Vagina (tissue), 2 donors: Measurements from ENCODE around the gene ERC2.

Experiments used
- POLR2AphosphoS5 ChIP-seq, 2 donors: sonication (generic); formaldehyde crosslinking; IDR thresholded peaks; one replicate each; pipeline ENCODE4 v1.9.0; 2017; ENCODE audit warnings: antibody characterized with exemption in 2 of 2, mild to moderate bottlenecking in 2 of 2, low read depth in 1 of 2; ENCODE audit not compliant: insufficient read depth in 1 of 2
- TF ChIP-seq, protein P1 (sequence below), 3 experiments: fragments of 450-650 bp in 2 of 3; fragments of 200-600 bp in 1 of 3; sonication (generic) in 1 of 3; IDR thresholded peaks; one replicate each; pipeline ENCODE4 v1.5.1; 2017 to 2019; ENCODE audit warnings: antibody characterized with exemption in 3 of 3, mild to moderate bottlenecking in 2 of 3, moderate library complexity in 2 of 3

DNA sequence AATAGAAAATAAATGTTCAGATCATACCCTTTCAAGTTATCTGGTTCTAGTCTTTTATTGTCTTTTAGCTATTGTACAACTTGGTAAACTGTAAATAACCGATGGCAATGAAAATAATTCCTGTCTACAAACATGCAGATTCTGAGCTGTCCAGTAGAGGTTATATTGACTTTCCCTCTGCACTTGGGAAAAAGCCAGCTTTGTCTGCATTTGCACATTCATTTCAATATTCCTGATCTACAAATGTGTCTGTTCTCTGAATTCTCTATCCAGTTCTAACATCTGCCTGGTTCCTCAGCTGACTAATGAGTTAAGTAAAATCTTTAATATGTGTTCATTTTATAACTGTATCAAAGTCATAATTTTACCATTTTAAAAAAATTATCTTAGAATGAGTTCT, 408.5 kb downstream of the ERC2 start:
- TF ChIP-seq POLR2AphosphoS5 (IDR thresholded peaks at IDR 0.05; ENCODE audit: insufficient read depth in 1 of 2, low read depth in 1 of 2): no peak
- TF ChIP-seq, protein P1, sequence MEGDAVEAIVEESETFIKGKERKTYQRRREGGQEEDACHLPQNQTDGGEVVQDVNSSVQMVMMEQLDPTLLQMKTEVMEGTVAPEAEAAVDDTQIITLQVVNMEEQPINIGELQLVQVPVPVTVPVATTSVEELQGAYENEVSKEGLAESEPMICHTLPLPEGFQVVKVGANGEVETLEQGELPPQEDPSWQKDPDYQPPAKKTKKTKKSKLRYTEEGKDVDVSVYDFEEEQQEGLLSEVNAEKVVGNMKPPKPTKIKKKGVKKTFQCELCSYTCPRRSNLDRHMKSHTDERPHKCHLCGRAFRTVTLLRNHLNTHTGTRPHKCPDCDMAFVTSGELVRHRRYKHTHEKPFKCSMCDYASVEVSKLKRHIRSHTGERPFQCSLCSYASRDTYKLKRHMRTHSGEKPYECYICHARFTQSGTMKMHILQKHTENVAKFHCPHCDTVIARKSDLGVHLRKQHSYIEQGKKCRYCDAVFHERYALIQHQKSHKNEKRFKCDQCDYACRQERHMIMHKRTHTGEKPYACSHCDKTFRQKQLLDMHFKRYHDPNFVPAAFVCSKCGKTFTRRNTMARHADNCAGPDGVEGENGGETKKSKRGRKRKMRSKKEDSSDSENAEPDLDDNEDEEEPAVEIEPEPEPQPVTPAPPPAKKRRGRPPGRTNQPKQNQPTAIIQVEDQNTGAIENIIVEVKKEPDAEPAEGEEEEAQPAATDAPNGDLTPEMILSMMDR (IDR thresholded peaks at IDR 0.05): no peak
